GM12873 (cell line): ENCODE data around the gene COQ10A.

Source experiments
- TF ChIP-seq, protein P1 (sequence below): IDR thresholded peaks from 2 replicates; pipeline ENCODE4 v1.5.1; 2012; ENCODE audit warnings: low read depth, mild to moderate bottlenecking, moderate library complexity, low read length, control low read depth; ENCODE audit not compliant: insufficient read depth; ENCODE audit errors: missing control alignments

The COQ10A gene

DNA sequence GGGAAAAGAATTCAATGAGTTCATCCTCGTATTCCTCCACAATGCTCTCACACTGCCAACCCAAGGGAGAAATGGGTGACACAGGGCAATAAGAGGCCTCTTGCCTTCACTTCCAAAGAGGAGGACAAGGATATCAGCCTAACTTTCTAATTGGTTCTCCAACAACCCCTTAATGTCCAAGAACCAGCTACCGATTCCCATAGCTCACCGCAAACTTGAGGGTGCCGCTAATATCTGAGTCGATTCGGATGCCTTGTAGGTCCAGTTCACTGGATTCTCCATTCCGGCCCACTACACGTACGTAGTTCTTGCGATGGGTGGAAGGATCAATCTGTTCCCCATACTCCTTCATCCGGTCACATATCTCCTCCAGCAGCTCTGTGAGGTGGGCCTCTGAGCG lies 44.3 kb downstream of the COQ10A start:
- TF ChIP-seq, protein P1, sequence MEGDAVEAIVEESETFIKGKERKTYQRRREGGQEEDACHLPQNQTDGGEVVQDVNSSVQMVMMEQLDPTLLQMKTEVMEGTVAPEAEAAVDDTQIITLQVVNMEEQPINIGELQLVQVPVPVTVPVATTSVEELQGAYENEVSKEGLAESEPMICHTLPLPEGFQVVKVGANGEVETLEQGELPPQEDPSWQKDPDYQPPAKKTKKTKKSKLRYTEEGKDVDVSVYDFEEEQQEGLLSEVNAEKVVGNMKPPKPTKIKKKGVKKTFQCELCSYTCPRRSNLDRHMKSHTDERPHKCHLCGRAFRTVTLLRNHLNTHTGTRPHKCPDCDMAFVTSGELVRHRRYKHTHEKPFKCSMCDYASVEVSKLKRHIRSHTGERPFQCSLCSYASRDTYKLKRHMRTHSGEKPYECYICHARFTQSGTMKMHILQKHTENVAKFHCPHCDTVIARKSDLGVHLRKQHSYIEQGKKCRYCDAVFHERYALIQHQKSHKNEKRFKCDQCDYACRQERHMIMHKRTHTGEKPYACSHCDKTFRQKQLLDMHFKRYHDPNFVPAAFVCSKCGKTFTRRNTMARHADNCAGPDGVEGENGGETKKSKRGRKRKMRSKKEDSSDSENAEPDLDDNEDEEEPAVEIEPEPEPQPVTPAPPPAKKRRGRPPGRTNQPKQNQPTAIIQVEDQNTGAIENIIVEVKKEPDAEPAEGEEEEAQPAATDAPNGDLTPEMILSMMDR: no peak

DNA sequence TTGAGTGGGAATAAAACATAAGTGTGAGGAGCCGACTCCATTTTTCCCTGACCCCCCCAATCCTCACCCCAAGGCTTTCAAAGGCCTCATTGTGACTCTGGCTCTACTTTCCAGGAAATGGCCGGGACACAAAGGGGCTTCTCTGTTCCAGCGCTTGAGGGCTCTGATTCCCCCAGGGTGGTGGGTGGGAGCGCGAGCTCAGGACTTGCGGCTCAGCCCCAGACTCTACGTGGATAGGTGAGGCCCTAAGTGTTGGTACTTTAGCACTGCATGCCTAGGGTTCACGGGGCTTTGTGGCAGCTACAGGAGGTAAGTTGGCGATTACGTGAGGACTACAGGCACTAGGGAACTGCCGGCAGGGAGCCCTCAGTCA lies 48.5 kb downstream of the COQ10A start:
- TF ChIP-seq, protein P1: no peak

DNA sequence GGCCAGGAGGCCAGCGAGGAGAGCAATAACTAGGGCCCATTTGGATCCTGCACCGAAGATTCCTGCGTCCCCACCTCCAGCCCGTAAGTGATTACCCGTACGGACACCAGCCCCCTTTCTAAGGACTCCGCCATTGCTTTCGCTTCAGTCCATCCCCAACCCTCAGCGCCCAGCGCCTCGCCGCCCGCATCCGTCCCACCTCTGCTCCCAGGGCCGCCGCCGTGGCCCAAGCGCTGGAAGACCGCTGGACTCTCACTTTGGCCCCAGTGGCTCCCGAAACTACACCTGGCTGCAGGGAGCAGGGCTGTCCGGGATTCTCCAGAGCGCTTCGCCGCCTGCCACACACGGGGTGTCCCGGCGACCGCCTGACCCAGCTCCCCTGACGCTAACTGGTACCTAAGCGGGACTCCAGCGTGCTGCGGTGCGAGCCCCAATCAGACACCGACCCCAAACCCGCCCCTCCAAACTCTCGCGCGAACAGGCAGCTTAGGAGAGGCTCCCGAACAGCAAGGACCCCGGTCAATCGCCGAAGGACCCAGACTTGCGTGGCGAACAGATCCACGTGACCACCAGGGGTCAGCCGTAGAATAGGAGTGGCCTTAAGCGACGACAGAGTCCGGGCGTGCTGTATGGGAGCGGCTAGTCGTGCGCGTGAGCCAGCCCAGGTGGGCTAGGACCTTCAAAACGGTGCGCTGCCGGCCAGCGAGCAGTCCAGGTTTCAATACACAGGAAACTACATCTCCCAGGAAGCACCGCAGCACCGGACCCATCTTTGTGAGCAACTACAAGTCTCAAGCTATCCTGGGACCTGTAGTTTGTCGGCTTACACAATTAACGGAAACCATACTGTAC lies 49.1 kb downstream of the COQ10A start, which contains the start of gene CNPY2:
Gene CNPY2 (minus strand): TSS at position 367 of the 852 bp plus-strand sequence. CDS start 771 bp downstream, outside the sequence.
- TF ChIP-seq, protein P1: no peak

DNA sequence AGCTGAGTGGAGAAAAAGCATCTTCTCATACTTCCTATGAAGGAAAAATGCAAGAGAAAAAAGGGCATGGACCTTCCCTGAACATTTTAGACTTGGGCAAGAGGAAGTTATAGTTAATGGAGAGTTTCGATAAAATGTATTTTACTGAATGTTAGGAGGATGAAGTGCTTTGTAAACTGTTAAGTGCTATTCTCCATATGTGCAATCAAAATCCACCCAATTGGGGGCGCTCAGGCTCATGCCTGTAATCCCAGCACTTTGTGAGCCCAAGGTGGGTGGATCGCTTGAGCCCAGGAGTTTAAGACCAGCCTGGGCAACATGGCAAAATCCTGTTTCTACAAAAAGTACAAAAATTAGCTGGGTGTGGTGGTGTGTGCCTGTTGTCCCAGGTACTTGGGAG lies 50.9 kb downstream of the COQ10A start:
- TF ChIP-seq, protein P1: peak; percentile 8
